ENCODE results near the gene MADD. TPM values are rescaled to one million over a fixed set of nuclear protein-coding genes. Genes with fewer than 3 reads are reported as not detected.

Gene MADD
- total and polyA plus RNA-seq, 3 donors from 2014 or later: 87.8 to 118 (median 103) TPM

GRCh38 chr11:47351156-47352126 is 81.5 kb downstream of the MADD start:
- intact Hi-C loops (cut with DNase I; ENCODE audit: low total_unique reads): loop anchor here (10.0 kb wide), 2 partner anchors 187 to 457 kb away; no protein-coding TSS in a partner anchor

GRCh38 chr11:47352556-47352955 is 82.6 kb downstream of the MADD start, which contains the start of gene MYBPC3:
Gene MYBPC3, minus strand, starts transcription at chr11:47352702. Its CDS starts 55 bp downstream, at chr11:47352647.
- H3K36me3 ChIP-seq (ENCODE audit: low read depth, missing control alignments): no peaks in the 10 kb centered on the region
- H3K9me3 ChIP-seq: no peaks in the 10 kb centered on the region
- no peak for DNase-seq
- no peak within 1 kb of the TSS for H3K4me3 ChIP-seq
- WGBS, 2 donors: 59 to 72% methylated on average over 5 of the region's 5 CpGs
- H3K4me1 ChIP-seq: peaks cover 6% of the 10 kb centered on the region
- intact Hi-C loops (cut with DNase I; ENCODE audit: low total_unique reads): loop anchor here (10.0 kb wide), 2 partner anchors 188 to 458 kb away; no protein-coding TSS in a partner anchor
- TF ChIP-seq POLR2A (IDR thresholded peaks at IDR 0.05) (no peak), CTCF (IDR thresholded peaks at IDR 0.05) (no peak)
- no peak within 1 kb of the TSS for H3K27ac ChIP-seq
- H3K27me3 ChIP-seq: no peaks in the 10 kb centered on the region

More at GRCh38 chr11:47351156-47352126, 81.5 kb downstream of the MADD start:
- no peaks in the 10 kb centered on the region for H3K36me3 ChIP-seq (ENCODE audit: low read depth, missing control alignments)
- no peak overlapping the region for H3K27ac ChIP-seq
- TF ChIP-seq POLR2A (IDR thresholded peaks at IDR 0.05): no peak
- TF ChIP-seq CTCF (IDR thresholded peaks at IDR 0.05): no peak
- H3K9me3 ChIP-seq: no peaks in the 10 kb centered on the region
- peaks cover 6% of the 10 kb centered on the region for H3K4me1 ChIP-seq
- DNase-seq: peak; percentile 52
- no peak overlapping the region for H3K4me3 ChIP-seq
- WGBS, 2 donors: 53 to 70% methylated on average over 15 to 29 of the region's 29 CpGs
- no peaks in the 10 kb centered on the region for H3K27me3 ChIP-seq

DNA sequence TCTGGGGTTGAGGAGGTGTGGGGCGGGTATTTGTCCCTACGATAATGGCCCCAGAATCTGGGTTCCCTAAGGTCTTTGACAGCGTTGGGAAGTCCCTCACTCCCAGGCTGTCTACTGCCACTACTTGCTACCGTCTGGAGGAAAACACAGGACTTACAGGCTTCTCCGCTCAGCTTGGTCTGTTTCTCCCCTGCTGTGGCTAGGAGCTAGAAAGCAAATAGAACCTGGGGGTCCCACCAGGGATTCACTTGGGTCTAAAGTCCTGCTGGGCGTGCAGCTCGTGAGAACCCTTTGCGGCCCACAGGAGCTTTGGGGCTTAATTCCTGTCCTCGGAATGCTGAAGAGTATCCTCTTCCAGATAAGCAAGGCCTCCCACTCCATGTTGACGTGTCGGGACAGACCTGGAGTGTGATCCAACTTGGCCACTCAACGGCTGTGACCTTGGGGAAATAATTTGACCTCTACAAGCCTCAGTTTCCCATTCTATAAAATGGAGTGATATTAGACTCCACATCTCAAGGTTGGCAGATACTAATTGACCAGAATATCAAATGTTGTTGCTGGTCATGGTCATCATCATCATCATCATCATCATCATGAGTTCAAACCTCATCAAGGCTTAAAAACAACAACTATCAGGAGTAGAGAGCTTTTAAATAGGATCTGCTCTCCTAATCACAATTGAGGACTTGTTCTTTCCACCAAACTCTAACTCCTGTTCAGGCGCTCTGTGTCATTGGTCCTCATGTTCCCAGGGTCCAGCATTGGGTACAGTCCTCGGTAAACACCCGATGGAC is 84.2 kb downstream of the MADD start:
- H3K4me3 ChIP-seq: no peak overlapping the region
- no peak for DNase-seq
- no peaks in the 10 kb centered on the region for H3K36me3 ChIP-seq (ENCODE audit: low read depth, missing control alignments)
- H3K27ac ChIP-seq: no peak overlapping the region
- intact Hi-C loops (cut with DNase I; ENCODE audit: low total_unique reads): loop anchor here (10.0 kb wide), 2 partner anchors 189 to 459 kb away; no protein-coding TSS in a partner anchor
- TF ChIP-seq POLR2A (IDR thresholded peaks at IDR 0.05) (no peak), CTCF (IDR thresholded peaks at IDR 0.05) (no peak)
- H3K9me3 ChIP-seq: no peaks in the 10 kb centered on the region
- H3K27me3 ChIP-seq: no peaks in the 10 kb centered on the region
- H3K4me1 ChIP-seq: peaks cover 6% of the 10 kb centered on the region
- 79 to 84% methylated on average over 15 of the region's 15 CpGs for WGBS, 2 donors

DNA sequence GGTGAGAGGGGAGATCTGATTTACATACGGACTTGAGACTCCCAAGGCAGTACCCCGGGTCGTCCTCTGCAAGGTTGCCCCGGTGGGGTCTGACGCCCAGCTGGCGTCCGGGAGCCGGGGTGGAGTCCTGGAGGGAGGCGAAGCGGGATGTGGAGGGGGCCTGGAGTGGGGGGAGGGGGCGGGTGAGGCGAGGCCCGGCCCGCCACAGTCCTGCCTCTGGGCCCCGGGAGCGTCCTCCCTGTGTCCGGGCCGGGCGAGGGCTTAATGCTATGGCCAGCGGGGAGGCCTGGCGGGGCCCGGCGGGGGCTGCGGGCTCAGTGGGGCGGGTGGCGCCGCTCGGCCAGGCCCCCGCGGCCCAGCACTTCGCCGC is 85.0 kb downstream of the MADD start:
- WGBS, 2 donors: 5 to 6% methylated on average over 5 to 27 of the region's 32 CpGs
- no peak for TF ChIP-seq POLR2A (IDR thresholded peaks at IDR 0.05)
- no peak for TF ChIP-seq CTCF (IDR thresholded peaks at IDR 0.05)
- peaks cover 6% of the 10 kb centered on the region for H3K4me1 ChIP-seq
- H3K9me3 ChIP-seq: no peaks in the 10 kb centered on the region
- H3K27me3 ChIP-seq: no peaks in the 10 kb centered on the region
- H3K27ac ChIP-seq: peak overlapping the region in 1 of 2 donors; percentile 66
- H3K4me3 ChIP-seq: peak overlapping the region; percentile 48 to 56
- intact Hi-C loops (cut with DNase I; ENCODE audit: low total_unique reads): loop anchor here (10.0 kb wide), 2 partner anchors 190 to 460 kb away; no protein-coding TSS in a partner anchor
- DNase-seq: no peak
- no peaks in the 10 kb centered on the region for H3K36me3 ChIP-seq (ENCODE audit: low read depth, missing control alignments)
